Neural cell (in vitro differentiated cells): ENCODE measurements around the gene TFIP11. TPM values are rescaled to one million over a fixed set of nuclear protein-coding genes. Genes with fewer than 3 reads are reported as not detected.

ENCODE experiments used
- H2AFZ ChIP-seq: fragments of 200-600, 300-800 bp; sonication (generic), shearing (Covaris generic); 2 replicates; pipeline ENCODE4 v1.6.0; 2014; ENCODE audit warnings: low read depth, mild to moderate bottlenecking, antibody characterized with exemption, low read length, moderate library complexity
- H3F3A ChIP-seq: fragments of 200-600 bp; shearing (Covaris generic); 2 replicates; pipeline ENCODE4 v1.6.1; 2016; ENCODE audit warnings: mild to moderate bottlenecking, moderate library complexity, mixed read lengths, antibody characterized with exemption, low read length; ENCODE audit not compliant: insufficient read depth, poor library complexity, severe bottlenecking
- H3K27ac ChIP-seq: fragments of 200-600, 300-800 bp; sonication (generic), shearing (Covaris generic); 2 replicates; pipeline ENCODE4 v1.5.1; 2014; ENCODE audit warnings: mild to moderate bottlenecking, low read length, moderate library complexity
- H3K27me3 ChIP-seq: fragments of 300-800, 200-600 bp; sonication (generic), shearing (Covaris generic); 2 replicates; pipeline ENCODE4 v1.6.0; 2014; ENCODE audit warnings: mild to moderate bottlenecking, low read depth, low read length, moderate library complexity; ENCODE audit not compliant: insufficient read depth
- H3K36me3 ChIP-seq: fragments of 300-800, 200-600 bp; sonication (generic), shearing (Covaris generic); 2 replicates; pipeline ENCODE4 v1.5.1; 2014; ENCODE audit warnings: mild to moderate bottlenecking, antibody characterized with exemption, low read length, moderate library complexity; ENCODE audit not compliant: insufficient read depth
- H3K4me2 ChIP-seq: fragments of 300-800, 200-600 bp; sonication (generic), shearing (Covaris generic); 2 replicates; pipeline ENCODE4 v1.6.0; 2014; ENCODE audit warnings: mild to moderate bottlenecking, low read length
- H3K4me3 ChIP-seq: fragments of 300-800, 200-600 bp; sonication (generic), shearing (Covaris generic); 2 replicates; pipeline ENCODE4 v1.5.1; 2014; ENCODE audit warnings: mild to moderate bottlenecking, low read length, moderate library complexity
- H3K79me2 ChIP-seq: fragments of 200-600 bp; shearing (Covaris generic); replicated peaks from 2 replicates; pipeline ENCODE4 v1.6.0; 2014; ENCODE audit warnings: mild to moderate bottlenecking, low read length, moderate library complexity; ENCODE audit not compliant: insufficient read depth
- H3K9ac ChIP-seq: fragments of 300-800, 200-600 bp; sonication (generic), shearing (Covaris generic); 2 replicates; pipeline ENCODE4 v1.6.1; 2016; ENCODE audit warnings: mild to moderate bottlenecking, low read length, mixed read lengths
- H3K9me2 ChIP-seq: fragments of 200-600 bp; shearing (Covaris generic); 2 replicates; pipeline ENCODE4 v1.6.1; 2016; ENCODE audit warnings: mild to moderate bottlenecking, low read length, mixed read lengths; ENCODE audit not compliant: insufficient read depth
- H3K9me3 ChIP-seq: fragments of 200-600, 300-800 bp; sonication (generic), shearing (Covaris generic); 2 replicates; pipeline ENCODE4 v1.6.1; 2016; ENCODE audit warnings: mild to moderate bottlenecking, mixed run types, low read length, moderate library complexity, mixed read lengths
- H4K20me1 ChIP-seq: fragments of 200-600 bp; shearing (Covaris generic); 2 replicates; pipeline ENCODE4 v1.6.1; 2016; ENCODE audit warnings: mild to moderate bottlenecking, mixed run types; ENCODE audit not compliant: insufficient read depth
- EP300 ChIP-seq: fragments of 450-650 bp; conservative IDR thresholded peaks from 2 replicates; pipeline ENCODE4 v1.6.1; 2014; ENCODE audit warnings: antibody characterized with exemption, mild to moderate bottlenecking, moderate library complexity; ENCODE audit not compliant: poor library complexity, severe bottlenecking
- EZH2 ChIP-seq: fragments of 200-600, 300-800 bp; shearing (Covaris generic), sonication (generic); IDR thresholded peaks from 2 replicates; pipeline ENCODE4 v1.6.1; 2014; ENCODE audit warnings: antibody characterized with exemption, low read length, borderline replicate concordance, mild to moderate bottlenecking; ENCODE audit not compliant: insufficient read depth, poor library complexity, severe bottlenecking
- MXI1 ChIP-seq: fragments of 450-650 bp; conservative IDR thresholded peaks from 2 replicates; pipeline ENCODE4 v1.6.1; 2014; ENCODE audit warnings: antibody characterized with exemption, mild to moderate bottlenecking; ENCODE audit not compliant: poor library complexity, severe bottlenecking
- POLR2AphosphoS5 ChIP-seq: IDR thresholded peaks from 2 replicates; pipeline ENCODE4 v1.6.1; 2012
- RAD21 ChIP-seq: fragments of 450-650 bp; conservative IDR thresholded peaks from 2 replicates; pipeline ENCODE4 v1.6.1; 2014; ENCODE audit warnings: antibody characterized with exemption, mild to moderate bottlenecking, moderate library complexity
- SMC3 ChIP-seq: fragments of 450-650 bp; conservative IDR thresholded peaks from 2 replicates; pipeline ENCODE4 v1.6.1; 2014; ENCODE audit warnings: antibody characterized with exemption, mild to moderate bottlenecking, moderate library complexity; ENCODE audit not compliant: poor library complexity
- TAF1 ChIP-seq: IDR thresholded peaks from 2 replicates; pipeline ENCODE4 v1.6.1; 2012; ENCODE audit warnings: low read depth
- polyA plus RNA-seq: library from polyadenylated mRNA; depleted of rRNA; stranded (reverse); fragments of >200 nt; gene quantifications from 2 replicates; pipeline ENCODE4 v1.2.3, GENCODE V29; 2014
- TF ChIP-seq, protein P1 (sequence below): IDR thresholded peaks from 2 replicates; pipeline ENCODE4 v1.6.1; 2012; ENCODE audit warnings: borderline replicate concordance
- TF ChIP-seq, protein P2 (sequence below): fragments of 450-650 bp; IDR thresholded peaks from 2 replicates; pipeline ENCODE4 v1.5.1; 2014; ENCODE audit warnings: antibody characterized with exemption, mild to moderate bottlenecking, moderate library complexity; ENCODE audit not compliant: poor library complexity, severe bottlenecking

The TFIP11 gene
- polyA plus RNA-seq, 1 donor from 2014 or later: 49.8 TPM

DNA sequence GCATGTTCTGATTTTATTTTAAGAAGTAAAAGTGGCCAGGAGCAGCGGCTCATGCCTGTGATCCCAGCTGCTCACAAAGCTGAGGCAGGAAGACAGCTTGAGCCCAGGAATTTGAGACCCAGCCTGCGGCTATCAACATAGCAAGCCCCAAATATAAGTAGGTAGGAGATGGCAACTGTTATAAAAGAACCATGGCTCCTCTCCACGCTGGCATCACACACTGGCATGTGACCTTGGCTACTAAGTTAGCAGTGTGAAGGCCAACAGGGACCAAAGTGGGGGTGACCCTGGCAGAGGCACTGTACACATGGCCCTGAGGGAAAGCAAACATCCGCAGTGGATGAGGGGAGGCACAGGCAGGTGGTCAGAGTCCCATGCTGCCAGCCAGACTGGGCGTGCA, 44.6 kb upstream of the TFIP11 start:
- H3K4me3 ChIP-seq: no peak overlapping the region
- no peaks in the 10 kb centered on the region for H4K20me1 ChIP-seq
- TF ChIP-seq MXI1 (no peak), RAD21 (no peak), SMC3 (no peak), EP300 (no peak), EZH2 (no peak), POLR2AphosphoS5 (no peak), TAF1 (no peak)
- TF ChIP-seq, protein P1, sequence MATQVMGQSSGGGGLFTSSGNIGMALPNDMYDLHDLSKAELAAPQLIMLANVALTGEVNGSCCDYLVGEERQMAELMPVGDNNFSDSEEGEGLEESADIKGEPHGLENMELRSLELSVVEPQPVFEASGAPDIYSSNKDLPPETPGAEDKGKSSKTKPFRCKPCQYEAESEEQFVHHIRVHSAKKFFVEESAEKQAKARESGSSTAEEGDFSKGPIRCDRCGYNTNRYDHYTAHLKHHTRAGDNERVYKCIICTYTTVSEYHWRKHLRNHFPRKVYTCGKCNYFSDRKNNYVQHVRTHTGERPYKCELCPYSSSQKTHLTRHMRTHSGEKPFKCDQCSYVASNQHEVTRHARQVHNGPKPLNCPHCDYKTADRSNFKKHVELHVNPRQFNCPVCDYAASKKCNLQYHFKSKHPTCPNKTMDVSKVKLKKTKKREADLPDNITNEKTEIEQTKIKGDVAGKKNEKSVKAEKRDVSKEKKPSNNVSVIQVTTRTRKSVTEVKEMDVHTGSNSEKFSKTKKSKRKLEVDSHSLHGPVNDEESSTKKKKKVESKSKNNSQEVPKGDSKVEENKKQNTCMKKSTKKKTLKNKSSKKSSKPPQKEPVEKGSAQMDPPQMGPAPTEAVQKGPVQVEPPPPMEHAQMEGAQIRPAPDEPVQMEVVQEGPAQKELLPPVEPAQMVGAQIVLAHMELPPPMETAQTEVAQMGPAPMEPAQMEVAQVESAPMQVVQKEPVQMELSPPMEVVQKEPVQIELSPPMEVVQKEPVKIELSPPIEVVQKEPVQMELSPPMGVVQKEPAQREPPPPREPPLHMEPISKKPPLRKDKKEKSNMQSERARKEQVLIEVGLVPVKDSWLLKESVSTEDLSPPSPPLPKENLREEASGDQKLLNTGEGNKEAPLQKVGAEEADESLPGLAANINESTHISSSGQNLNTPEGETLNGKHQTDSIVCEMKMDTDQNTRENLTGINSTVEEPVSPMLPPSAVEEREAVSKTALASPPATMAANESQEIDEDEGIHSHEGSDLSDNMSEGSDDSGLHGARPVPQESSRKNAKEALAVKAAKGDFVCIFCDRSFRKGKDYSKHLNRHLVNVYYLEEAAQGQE: no peak
- TF ChIP-seq, protein P2, sequence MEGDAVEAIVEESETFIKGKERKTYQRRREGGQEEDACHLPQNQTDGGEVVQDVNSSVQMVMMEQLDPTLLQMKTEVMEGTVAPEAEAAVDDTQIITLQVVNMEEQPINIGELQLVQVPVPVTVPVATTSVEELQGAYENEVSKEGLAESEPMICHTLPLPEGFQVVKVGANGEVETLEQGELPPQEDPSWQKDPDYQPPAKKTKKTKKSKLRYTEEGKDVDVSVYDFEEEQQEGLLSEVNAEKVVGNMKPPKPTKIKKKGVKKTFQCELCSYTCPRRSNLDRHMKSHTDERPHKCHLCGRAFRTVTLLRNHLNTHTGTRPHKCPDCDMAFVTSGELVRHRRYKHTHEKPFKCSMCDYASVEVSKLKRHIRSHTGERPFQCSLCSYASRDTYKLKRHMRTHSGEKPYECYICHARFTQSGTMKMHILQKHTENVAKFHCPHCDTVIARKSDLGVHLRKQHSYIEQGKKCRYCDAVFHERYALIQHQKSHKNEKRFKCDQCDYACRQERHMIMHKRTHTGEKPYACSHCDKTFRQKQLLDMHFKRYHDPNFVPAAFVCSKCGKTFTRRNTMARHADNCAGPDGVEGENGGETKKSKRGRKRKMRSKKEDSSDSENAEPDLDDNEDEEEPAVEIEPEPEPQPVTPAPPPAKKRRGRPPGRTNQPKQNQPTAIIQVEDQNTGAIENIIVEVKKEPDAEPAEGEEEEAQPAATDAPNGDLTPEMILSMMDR: no peak
- H3K36me3 ChIP-seq: no peaks in the 10 kb centered on the region
- no peak overlapping the region for H3K27ac ChIP-seq
- no peaks in the 10 kb centered on the region for H3K9me3 ChIP-seq
- no peak overlapping the region for H3K9ac ChIP-seq
- H3K9me2 ChIP-seq: no peaks in the 10 kb centered on the region
- H3K27me3 ChIP-seq: no peaks in the 10 kb centered on the region
- H3K4me2 ChIP-seq: no peak overlapping the region
- no peak overlapping the region for H2AFZ ChIP-seq
- no peaks in the 10 kb centered on the region for H3K79me2 ChIP-seq
- H3F3A ChIP-seq: no peaks in the 10 kb centered on the region

DNA sequence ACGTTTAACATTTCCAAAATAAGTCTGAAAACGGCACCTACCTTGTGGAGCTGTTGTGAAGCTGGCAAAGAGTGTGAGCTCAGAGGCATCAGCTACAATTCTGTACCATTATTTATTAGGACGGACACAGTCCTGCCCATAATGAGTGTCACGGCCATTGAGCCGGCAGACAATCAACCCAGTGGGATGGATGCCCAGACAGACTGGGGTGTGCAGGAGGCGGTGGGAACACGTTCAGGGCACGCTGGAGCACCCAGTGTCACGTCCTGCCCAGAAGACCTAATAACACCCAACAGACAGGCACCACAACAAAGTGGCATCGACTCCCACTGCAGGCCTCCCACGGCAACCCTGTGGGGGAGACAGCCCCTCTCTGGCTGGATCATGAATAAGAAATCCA, 43.2 kb upstream of the TFIP11 start:
- Histone ChIP-seq H2AFZ (no peak overlapping the region), H3F3A (no peaks in the 10 kb centered on the region), H3K4me2 (no peak overlapping the region), H3K27ac (no peak overlapping the region), H3K27me3 (no peaks in the 10 kb centered on the region), H3K9me3 (no peaks in the 10 kb centered on the region), H3K9me2 (no peaks in the 10 kb centered on the region), H3K79me2 (no peaks in the 10 kb centered on the region), H4K20me1 (no peaks in the 10 kb centered on the region), H3K4me3 (no peak overlapping the region), H3K9ac (no peak overlapping the region), H3K36me3 (no peaks in the 10 kb centered on the region)
- TF ChIP-seq SMC3: no peak
- TF ChIP-seq, protein P1: no peak
- TF ChIP-seq TAF1: no peak
- TF ChIP-seq, protein P2: no peak
- no peak for TF ChIP-seq RAD21
- no peak for TF ChIP-seq POLR2AphosphoS5
- no peak for TF ChIP-seq EZH2
